Activated B cell treated with CpG ODN at 0.5 μM for 24 hours (primary cell): Measurements from ENCODE around the gene CTSH. TPM values are rescaled to one million over a fixed set of nuclear protein-coding genes. Genes with fewer than 3 reads are reported as not detected.

Experiments used
- ATAC-seq: fragments of 200-7000 bp; cut with Tn5 transposase; one replicate; pipeline ENCODE4 v1.10.0; 2021; ENCODE audit warnings: low read depth, mild to moderate bottlenecking, moderate library complexity
- CTCF ChIA-PET: fragments of 350-600 bp; sonication (Branson Sonifier 250); formaldehyde crosslinking; loops from one replicate; lab custom pipeline; 2021; ENCODE audit warnings: antibody characterized with exemption; lab: Charles Lee
- POLR2A ChIA-PET: fragments of 350-600 bp; sonication (Branson Sonifier 250); formaldehyde crosslinking; loops from one replicate; lab custom pipeline; 2021; ENCODE audit warnings: antibody characterized with exemption; lab: Charles Lee
- DNase-seq: peaks from one replicate; pipeline ENCODE4 v3.0.0; 2022
- H3K27ac Mint-ChIP-seq: one replicate; pipeline ENCODE4 v1.8.0; 2020; ENCODE audit warnings: mixed read lengths
- H3K27me3 Mint-ChIP-seq: one replicate; pipeline ENCODE4 v1.8.0; 2021; ENCODE audit warnings: mixed read lengths
- H3K36me3 Mint-ChIP-seq: one replicate; pipeline ENCODE4 v1.8.0; 2021; ENCODE audit warnings: low read depth, mixed read lengths
- H3K4me1 Mint-ChIP-seq: one replicate; pipeline ENCODE4 v1.8.0; 2021; ENCODE audit warnings: mixed read lengths
- H3K4me3 Mint-ChIP-seq: one replicate; pipeline ENCODE4 v1.8.0; 2020; ENCODE audit warnings: mild to moderate bottlenecking, mixed read lengths
- H3K9me3 Mint-ChIP-seq: one replicate; pipeline ENCODE4 v1.8.0; 2020; ENCODE audit warnings: mixed read lengths
- CTCF ChIP-seq: fragments of 200-600 bp; IDR thresholded peaks from one replicate; pipeline ENCODE4 v1.8.0; 2022; ENCODE audit warnings: antibody characterized with exemption, mild to moderate bottlenecking
- intact Hi-C: fragments of 100-400 bp; cut with micrococcal nuclease; formaldehyde crosslinking; loops from one replicate; pipeline ENCODE4 v1.15.1; 2024
- total RNA-seq: library from RNA; stranded (reverse); gene quantifications from 2 replicates; pipeline ENCODE4 v1.2.3, GENCODE V29; 2022

CTSH gene
- total RNA-seq, 1 donor from 2014 or later: 762 TPM

- DNase-seq (no peak), ATAC-seq (no peak)
- Mint-ChIP-seq H3K4me3 (no peak overlapping the region), H3K9me3 (no peaks in the 10 kb centered on the region), H3K4me1 (peaks cover 6% of the 10 kb centered on the region), H3K27ac (no peak overlapping the region), H3K27me3 (no peaks in the 10 kb centered on the region), H3K36me3 (no peaks in the 10 kb centered on the region)
- intact Hi-C loops: no loop called here
- no peak for TF ChIP-seq CTCF
- CTCF ChIA-PET: no interaction called here
- POLR2A ChIA-PET: no interaction called here
Measured at GRCh38 chr15:78957416-78958093, 12.7 kb upstream of the CTSH start.

- no peak for ATAC-seq
- no peak overlapping the region for H3K4me3 Mint-ChIP-seq
- TF ChIP-seq CTCF: no peak
- CTCF ChIA-PET: no interaction called here
- H3K36me3 Mint-ChIP-seq: no peaks in the 10 kb centered on the region
- POLR2A ChIA-PET: interaction anchor here (0.6 kb wide), 2 partner anchors 13 to 50 kb away, joined by 3 read pairs; no protein-coding TSS in a partner anchor
- H3K4me1 Mint-ChIP-seq: peaks cover 12% of the 10 kb centered on the region
- no peaks in the 10 kb centered on the region for H3K27me3 Mint-ChIP-seq
- intact Hi-C loops: no loop called here
- H3K9me3 Mint-ChIP-seq: no peaks in the 10 kb centered on the region
- no peak for DNase-seq
- no peak overlapping the region for H3K27ac Mint-ChIP-seq
Measured at GRCh38 chr15:78956937-78957336, 12.1 kb upstream of the CTSH start.

GRCh38 chr15:78955355-78955754 lies 10.5 kb upstream of the CTSH start:
- DNase-seq (no peak), ATAC-seq (no peak)
- Mint-ChIP-seq H3K9me3 (no peaks in the 10 kb centered on the region), H3K4me1 (peaks cover 24% of the 10 kb centered on the region), H3K36me3 (no peaks in the 10 kb centered on the region), H3K27ac (no peak overlapping the region), H3K4me3 (no peak overlapping the region), H3K27me3 (no peaks in the 10 kb centered on the region)
- ChIA-PET POLR2A (no interaction called here), CTCF (no interaction called here)
- TF ChIP-seq CTCF: no peak
- intact Hi-C loops: no loop called here

GRCh38 chr15:78951841-78952238 lies 7.0 kb upstream of the CTSH start:
- Mint-ChIP-seq H3K9me3 (no peaks in the 10 kb centered on the region), H3K27ac (peak overlapping the region; percentile 60)

More at GRCh38 chr15:78951841-78952238, 7.0 kb upstream of the CTSH start:
- DNase-seq: no peak
- Mint-ChIP-seq H3K4me3 (peak overlapping the region; percentile 70), H3K4me1 (peaks cover 24% of the 10 kb centered on the region), H3K27me3 (no peaks in the 10 kb centered on the region), H3K36me3 (no peaks in the 10 kb centered on the region)
- no peak for ATAC-seq
- intact Hi-C loops: no loop called here
- POLR2A ChIA-PET: interaction anchor here (0.5 to 2.0 kb wide), 2 partner anchors 25 to 895 kb away, joined by 5 to 6 read pairs; no protein-coding TSS in a partner anchor
- TF ChIP-seq CTCF: no peak
- CTCF ChIA-PET: no interaction called here
